22Rv1 (cell line): ENCODE measurements around the gene GRAP.

Source experiments
- CTCF ChIP-seq: fragments of 450-650 bp; IDR thresholded peaks from 2 replicates; pipeline ENCODE4 v1.5.1; 2017; ENCODE audit warnings: mild to moderate bottlenecking
- ZFX ChIP-seq: fragments of 450-650 bp; IDR thresholded peaks from 2 replicates; pipeline ENCODE4 v1.6.1; 2017; ENCODE audit warnings: antibody characterized with exemption, borderline replicate concordance

GRCh38 chr17:19009970-19010369 lies 36.8 kb downstream of the GRAP start:
- TF ChIP-seq CTCF (no peak), ZFX (no peak)
